Islet precursor cell (in vitro differentiated cells): Measurements from ENCODE around the gene CRIP1.

Experiments used
- DNase-seq: peaks from one replicate; pipeline ENCODE4 v3.0.0-alpha.2; 2018

CRIP1 gene

DNA sequence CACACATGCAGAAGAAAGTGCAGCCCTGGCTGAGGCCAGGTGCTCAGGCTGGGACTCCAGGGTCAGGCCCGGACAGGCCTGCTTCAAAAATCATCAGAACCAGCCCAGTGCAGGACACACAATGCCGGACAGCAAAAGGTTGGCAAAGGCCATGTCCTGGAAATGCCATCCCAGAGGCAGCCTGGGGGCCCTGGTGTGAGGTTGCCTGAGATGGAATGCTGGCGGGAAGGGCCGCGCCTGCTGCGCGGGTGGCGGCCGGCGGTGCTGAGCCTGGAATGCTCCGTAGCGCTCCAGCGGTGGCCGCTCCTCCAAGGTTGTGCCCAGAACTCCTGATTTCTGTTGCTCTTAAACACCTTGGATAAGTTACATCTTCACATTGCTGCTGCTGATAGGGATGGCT, 33.7 kb upstream of the CRIP1 start:
- DNase-seq, result no peak

DNA sequence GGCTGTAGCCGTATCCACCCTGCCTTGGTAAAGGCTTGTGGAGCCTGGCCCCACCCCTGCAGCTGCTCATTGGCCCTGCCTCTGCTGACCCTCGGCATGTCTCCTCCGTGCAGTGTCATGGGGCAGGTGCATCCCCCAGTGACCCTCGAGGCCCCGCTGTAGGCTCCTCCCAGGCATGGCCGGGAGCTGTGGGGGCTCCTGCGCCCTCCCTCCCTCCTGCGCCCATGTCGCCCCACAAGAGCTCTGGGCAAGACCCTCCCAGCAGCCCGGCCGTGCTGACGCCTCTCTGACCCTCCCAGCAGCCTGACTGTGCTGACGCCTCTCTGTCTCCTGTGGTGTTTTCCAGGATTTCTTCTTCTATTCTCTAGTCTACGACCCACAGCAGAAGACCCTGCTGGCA, 32.8 kb upstream of the CRIP1 start:
- DNase-seq, result no peak

DNA sequence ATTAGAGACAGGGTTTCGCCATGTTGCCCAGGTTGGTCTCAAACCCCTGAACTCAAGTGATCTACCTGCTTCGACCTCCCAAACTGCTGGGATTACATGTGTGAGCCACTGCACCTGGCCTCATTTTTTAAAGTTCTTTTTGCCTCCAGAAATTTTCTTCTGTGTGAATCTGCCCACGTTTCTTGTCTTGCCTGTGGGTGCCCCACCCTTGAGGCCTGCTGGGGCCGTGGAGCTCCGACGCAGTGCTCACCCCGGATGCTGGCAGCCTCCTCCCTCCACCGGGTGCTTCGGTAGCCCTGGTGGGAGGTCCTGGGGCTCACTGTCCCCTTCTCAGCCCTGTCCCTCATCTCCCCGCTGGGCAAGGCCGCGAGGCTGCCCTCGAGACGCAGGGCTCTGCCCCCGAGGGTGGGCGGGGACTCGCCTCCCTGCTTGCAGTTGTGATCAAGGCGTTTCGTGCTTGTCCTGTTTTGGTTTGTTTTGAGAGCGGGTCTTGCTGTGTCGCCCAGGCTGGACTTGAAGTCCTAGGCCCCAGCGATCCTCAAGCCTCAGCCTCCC, 31.5 kb upstream of the CRIP1 start:
- no peak for DNase-seq

DNA sequence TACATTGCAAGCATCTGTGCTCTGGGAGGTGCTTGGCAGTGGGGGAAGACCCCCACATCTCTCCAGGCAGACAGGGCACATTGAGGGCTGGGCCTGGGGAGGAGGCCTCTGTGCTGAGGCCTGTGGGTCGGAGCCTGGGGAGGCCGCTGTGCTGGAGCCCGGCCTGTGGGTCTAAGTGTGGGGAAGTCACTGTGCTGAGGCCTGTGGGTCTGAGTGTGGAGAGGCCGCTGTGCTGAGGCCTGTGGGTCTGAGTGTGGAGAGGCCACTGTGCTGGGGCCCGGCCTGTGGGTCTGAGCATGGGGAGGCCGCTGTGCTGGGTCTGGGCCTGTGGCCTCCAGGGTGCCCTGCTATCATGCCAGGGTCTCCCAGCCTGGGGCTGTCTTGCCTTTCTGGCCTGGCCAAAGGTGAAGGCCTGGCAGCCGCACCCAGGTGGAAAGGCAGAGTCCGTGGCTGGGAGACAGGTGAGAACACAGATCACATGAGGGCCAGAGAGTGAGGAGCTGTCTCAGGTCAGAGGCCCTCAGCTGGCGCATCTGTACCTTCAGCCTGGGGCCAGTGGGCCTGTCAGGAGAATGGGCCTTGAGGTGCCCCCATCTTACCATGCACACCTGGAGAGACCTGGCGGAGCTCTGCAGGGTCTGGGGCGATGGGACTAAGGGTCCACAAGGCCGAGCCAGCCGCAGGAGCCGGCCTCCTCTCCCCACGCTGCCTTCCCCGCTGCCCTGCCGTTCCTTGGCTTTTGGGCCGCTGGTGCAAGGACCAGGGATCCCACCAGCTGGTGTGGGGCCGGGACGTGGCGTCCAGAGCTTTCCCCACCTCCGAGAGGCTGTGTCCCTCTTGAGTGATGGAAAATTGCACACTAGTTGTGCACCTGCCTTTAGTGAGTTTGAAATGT, 30.7 kb upstream of the CRIP1 start:
- DNase-seq, result no peak

DNA sequence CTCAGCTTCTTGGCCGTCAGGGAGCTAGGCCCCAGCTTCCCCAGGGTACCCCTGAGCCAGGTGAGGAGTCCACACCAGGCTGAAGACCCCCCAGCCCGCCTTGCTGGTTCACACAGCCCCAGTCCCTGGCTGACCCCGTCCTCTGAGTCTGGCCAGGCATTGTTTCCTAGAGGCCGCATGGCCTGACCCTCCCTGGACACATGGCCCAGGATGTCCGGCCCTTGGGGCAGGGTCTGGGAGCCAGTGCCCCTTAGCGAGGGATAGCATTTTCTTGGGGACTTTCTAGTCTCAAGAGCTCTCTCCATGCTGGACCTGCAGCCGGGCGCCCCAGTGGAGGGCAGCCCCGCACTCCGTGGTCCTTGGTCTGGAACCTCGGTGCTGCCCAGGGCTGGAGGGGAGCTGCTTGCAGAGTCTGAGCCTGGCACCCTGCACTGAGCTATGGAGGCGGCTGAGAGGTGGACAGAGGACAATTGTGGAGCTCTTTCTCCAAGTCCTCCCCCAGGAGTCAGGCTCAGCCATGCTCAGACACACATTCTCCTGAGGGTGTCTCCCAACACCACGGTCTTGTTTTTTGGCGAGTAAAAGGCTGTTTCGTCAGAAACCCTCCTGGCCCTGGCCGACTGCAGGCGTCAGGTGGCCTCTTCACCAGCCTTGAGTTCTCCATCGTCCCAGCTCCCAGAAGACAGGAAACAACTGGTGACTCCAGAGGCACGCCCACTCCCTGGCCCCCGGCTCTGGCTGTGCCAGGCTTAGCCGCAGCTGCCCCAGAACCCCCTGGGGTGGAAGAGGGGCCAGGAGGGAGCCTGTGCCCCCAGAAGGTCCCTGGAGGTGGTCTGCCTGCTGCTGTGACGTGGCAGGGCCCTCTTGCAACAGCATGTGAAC, 29.7 kb upstream of the CRIP1 start:
- no peak for DNase-seq

DNA sequence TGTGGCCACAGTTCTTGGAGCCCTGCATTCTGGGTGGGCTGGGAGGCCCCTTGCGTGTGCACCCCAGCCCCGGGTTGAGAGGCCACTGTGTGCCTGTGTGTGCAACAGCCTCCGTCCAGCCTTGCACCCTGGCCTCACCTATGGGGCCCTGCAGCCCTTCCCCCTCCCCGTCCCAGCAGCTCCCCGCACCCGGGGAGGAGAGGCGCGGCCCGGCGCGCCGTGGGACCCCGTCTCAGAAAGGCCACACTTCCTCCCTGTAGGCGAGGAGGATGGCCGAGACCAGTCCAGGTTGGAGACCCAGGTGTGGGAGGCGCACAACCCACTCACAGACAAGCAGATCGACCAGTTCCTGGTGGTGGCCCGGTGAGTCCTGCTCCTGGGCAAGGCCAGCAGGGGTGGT, 28.7 kb upstream of the CRIP1 start:
- no peak for DNase-seq

DNA sequence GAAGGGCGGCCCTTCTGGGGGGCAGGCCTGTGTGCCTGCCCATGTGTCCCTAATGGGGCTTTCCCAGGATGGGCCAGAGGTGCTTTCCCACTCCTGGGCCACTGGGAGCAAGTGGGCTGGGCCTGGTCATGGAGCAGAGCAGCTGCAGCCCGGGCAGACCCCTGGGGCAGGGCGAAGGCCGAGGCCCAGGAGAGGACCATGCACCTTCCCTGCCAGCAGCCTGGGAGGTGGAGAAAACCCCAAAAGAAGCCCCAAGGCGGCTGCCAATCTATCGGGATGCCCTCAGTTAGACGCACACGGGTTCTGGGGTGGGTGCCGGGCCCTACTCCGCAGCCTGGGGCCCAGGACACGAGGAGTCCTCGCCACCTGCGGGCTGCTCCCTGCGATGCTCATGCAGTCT, 28.1 kb upstream of the CRIP1 start:
- DNase-seq, result no peak

DNA sequence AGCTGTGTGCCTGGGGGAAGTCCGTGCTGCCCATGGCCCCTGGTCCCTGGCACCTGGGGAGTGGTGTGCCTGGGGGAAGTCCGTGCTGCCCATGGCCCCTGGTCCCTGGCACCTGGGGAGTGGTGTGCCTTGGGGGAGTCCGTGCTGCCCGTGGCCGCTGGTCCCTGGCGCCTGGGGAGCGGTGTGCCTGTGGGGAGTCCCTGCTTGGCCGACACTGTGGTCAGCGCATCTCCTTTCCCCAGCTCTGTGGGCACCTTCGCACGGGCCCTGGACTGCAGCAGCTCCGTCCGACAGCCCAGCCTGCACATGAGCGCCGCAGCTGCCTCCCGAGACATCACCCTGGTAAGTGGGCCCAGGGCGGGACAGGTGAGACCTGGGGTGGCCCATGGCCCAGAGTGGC, 26.6 kb upstream of the CRIP1 start:
- DNase-seq, result no peak

DNA sequence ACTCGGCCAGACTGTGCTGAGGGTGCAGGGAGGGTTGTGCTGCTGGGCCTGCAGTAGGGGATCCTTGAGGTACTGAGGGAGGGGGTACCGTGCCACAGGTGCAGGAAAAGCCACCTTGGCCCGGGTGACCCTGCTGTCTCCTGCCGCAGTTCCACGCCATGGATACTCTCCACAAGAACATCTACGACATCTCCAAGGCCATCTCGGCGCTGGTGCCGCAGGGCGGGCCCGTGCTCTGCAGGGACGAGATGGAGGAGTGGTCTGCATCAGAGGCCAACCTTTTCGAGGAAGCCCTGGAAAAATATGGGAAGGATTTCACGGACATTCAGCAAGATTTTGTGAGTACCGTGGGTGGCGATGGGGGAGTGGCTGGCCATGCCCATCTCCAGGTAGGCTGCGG, 26.1 kb upstream of the CRIP1 start:
- DNase-seq, result no peak

DNA sequence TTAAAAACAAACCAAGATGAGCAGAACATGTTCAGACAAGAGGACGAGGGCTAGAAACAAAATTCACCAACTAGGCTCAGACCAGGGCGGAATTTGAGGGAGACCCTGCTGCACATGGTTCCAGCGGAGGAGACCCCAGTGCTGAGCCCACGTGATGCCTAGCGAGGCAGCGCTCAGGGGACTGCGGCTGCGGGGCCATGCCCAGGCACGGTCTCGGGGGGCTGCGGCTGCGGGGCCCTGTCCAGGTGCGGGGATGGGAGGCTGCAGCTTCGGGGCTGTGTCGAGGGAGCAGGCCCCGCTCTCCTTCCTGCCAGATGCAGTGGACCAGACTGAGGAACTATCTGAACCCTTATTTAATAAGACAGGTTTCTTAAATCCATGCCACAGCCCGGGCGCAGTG, 24.8 kb upstream of the CRIP1 start:
- DNase-seq, result no peak

DNA sequence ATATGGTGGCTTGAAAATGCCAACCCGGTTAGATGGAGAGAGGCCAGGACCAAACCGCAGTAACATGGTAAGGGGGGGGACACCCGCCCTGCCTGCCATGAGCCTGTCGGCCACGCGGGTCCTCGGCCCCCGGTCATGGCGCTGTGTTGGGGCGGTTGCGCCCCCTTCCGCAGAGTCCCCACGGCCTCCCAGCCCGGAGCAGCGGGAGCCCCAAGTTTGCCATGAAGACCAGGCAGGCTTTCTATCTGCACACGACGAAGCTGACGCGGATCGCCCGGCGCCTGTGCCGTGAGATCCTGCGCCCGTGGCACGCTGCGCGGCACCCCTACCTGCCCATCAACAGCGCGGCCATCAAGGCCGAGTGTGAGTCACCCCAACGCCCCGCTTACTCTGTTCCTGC, 22.2 kb upstream of the CRIP1 start:
- DNase-seq, result no peak

DNA sequence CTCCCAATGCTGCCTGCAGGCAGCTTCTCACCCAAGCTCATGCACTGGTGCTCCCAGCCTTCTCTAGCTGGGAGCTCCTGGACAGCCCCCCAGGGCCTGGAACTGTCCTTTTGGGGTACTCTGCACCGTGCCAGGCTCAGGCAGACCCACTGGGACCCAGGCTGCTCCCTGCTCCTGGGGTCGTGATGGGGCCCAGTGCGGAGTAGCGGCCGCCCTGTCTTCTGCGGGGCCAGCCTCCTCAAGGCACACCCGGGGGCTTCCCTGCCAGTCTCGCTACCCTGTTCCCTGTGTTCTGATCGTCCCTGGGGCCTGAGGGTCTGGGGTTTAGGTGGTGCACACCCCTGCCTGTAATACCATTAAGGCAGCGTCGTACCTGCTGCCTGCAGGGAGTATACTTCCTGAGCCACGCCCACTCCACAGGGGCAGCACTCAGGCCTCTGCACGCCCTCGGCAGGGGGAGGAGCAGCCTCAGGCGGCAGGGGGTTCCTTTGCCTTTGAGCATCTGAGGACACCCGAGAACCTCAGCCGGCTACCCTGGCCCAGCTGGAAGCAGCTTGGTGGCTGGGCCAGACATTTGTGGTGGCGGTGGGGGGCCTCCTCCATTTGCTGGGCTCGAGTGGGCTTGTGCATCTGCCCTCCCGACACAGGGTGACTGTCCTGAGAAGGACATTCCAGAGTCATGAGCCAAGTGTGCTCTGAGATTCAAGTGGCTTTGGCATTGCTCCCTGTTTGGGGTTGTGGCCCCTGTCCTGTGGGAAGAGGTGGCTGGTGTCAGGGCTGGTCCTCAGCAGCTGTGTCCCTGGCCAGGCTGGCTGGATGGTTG, 21.3 kb upstream of the CRIP1 start:
- no peak for DNase-seq

DNA sequence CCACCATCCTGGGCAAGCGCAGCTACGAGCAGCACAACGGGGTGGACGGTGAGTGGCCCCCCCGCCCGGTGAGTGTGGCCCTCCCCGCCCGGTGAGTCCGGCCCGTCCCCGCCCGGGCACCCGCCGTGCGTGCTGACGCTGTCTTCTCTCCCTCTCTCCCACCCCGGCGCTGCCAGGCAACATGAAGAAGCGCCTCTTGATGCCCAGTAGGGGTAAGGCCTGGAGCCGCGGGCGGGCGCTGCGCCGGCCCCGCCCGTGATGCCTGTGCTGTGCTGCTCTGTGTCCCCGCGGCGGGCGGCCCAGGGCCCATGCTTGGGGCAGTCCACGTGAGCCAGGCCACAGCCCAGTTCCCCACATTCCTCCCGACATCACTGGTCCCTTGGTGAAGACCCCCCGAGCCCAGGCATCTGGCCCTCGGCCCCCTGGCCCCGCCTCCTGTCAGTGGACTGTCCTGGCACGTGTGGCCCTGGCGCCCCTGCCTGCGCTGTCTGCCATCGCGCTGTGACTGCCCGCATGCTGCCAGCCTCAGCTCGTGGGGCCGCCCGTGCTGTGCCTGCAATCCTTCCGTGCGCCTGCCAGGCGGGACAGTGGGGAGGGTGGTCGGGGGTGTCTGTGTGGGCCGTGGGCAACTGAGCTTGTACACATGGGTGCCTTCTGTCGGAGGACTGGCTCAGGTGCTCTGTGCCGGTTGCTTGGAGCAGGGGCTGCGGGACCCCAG, 20.0 kb upstream of the CRIP1 start:
- no peak for DNase-seq

DNA sequence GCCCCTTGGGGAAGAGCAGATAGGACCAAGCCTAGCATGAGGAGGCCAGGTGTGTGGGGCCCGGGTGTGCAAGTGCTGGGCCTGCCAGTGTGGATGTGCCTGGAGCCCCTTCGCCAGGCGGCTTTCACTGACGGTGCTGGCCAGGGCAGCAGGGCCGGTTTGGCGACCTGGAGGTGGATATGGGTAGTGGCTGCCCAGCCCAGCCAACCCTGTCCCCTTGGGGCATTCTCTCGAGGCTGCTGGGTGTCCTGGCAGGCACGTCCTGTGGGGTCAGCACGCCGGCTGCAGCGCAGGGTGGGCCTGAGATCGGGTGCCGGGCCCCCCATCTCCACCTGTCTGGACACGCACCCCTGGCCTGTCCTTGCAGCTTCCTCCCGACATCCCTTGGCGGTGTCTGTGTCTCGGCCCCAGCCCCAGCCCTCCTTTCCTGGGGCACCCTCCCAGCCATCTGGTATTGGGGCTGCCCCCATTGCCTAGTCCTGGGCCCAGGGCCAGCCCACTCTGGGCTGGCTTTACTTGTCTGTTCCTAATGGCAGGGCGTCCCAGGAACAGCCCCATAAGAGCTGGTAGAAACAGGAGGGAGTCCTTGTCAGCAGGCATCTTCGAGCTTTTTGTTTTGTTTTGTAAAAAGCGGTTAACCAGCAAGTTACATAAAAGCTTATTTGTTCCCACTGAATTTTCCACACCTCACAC, 19.3 kb upstream of the CRIP1 start:
- DNase-seq, result no peak

DNA sequence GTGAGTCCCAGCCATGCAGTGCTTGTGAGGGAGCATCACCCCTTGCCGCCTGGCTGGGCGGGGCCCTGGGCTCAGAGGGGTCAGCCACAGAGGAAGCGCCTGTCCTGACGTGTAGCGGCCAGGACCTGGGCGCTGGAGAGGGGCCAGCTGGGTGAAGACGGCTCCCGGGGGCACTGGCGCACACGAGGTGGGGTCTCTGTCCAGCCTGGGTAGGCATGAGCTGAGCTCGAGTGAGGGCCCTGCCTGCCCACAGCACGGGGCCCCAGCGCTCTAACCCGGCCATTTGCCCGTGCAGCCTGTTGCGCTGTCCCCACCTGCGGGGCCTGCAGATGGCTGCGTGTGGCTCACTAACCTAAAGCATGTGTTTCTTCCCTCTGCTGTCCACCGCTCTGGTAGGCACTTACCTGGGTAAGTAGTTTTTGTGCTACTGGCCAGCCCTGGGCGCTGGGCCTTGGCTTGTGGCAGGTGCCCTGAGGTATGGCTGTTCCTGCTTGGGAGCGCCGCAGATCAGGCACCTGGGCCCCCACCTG, 18.7 kb upstream of the CRIP1 start:
- DNase-seq, result no peak

DNA sequence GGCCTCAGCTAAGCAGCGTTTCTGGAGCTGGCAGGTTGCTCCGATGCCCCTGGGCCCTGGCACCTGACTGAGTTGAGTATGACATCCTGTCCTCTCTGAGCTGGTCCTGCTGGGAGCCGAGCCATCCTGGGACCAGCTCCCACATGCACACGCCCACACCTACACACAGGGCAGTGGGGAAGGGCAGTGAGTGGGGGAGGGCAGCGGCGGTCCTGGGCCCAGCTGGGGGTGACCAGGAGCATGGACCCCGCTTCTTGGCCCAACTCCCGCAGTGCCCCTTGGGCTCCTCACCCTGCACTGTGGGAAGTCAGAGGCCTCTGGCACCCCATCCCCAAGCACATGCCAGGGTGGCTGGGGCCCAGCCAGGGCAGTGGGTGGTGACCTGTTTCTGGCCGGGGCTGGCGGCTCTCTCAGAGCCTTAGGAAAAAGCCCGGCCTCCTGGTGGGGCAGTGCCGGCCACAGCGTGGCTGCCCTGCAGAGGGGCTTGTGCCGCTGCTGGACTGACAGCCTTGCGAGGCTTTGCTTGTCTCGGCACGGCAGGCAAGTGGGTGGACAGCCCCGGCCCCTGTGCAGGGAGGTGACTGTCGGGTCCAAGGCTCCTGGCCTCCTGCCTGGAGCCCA, 18.0 kb upstream of the CRIP1 start:
- no peak for DNase-seq

DNA sequence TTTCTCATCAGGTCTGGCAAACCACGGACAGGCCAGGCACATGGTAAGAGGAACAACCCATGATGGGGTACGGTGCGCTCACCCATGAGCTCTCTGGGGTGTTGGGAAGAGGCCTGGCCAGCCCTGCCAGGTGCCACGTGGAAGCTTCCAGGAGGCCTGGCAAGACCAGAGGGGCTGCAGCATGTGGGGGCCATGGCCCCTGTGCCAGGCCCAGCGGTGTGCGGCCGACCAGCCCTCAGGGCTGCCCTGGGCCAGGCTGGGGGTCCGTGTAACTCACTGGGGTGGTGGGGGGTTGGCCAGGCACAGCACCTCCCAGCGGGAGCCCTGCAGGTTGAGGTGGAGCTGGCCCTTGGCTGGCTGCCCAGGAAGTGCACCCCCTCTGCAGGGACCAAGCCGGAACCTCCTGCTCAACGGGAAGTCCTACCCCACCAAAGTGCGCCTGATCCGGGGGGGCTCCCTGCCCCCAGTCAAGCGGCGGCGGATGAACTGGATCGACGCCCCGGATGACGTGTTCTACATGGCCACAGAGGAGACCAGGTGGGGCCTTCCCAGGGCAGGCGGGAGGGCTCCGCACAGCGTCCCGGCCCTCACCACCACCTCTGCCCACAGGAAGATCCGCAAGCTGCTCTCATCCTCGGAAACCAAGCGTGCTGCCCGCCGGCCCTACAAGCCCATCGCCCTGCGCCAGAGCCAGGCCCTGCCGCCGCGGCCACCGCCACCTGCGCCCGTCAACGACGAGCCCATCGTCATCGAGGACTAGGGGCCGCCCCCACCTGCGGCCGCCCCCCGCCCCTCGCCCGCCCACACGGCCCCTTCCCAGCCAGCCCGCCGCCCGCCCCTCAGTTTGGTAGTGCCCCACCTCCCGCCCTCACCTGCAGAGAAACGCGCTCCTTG, 17.0 kb upstream of the CRIP1 start:
- DNase-seq, result no peak

DNA sequence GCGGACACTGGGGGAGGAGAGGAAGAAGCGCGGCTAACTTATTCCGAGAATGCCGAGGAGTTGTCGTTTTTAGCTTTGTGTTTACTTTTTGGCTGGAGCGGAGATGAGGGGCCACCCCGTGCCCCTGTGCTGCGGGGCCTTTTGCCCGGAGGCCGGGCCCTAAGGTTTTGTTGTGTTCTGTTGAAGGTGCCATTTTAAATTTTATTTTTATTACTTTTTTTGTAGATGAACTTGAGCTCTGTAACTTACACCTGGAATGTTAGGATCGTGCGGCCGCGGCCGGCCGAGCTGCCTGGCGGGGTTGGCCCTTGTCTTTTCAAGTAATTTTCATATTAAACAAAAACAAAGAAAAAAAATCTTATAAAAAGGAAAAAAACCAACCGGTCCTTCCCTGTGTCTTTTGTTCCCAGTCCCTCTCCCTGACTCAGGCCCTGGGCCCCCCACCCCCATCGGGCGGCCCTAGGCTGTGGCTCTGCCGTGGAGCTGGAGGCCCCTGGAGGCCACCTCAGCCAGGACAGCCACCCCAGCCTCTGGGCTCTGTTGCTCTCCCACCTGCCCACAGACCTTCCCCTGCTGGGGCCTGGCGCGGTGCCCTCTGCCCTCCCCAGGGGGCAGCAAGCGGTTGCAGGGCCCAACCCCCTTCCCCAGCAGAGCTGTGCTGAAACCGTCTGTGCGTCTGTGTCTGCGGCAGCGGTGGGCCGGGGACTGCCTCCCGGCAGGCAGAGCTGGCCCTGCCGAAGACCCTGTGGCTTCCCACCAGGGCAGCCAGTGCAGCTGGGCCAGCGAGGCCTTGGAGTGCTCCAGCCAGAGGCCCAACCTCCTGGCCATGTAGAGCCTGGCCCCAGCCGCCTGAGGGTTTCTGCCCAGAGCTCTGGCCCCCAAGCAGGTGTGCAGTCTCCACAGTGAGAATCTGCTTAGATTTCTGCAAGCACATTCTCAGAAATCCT, 16.1 kb upstream of the CRIP1 start:
- no peak for DNase-seq
